ENCODE data around the gene FAHD2A. TPM values are rescaled to one million over a fixed set of nuclear protein-coding genes. Genes with fewer than 3 reads are reported as not detected.
"Not testable (repeated sequence)": the region's sequence is repeated elsewhere in the genome, so short reads cannot be mapped to it uniquely, and the experiment has no call there.

FAHD2A gene
- total RNA-seq (2014; rRNA removed; shearing (Covaris generic)): 35.1 and 41.7 TPM in 2 replicates
- 22.7 and 24.0 TPM in 2 replicates for polyA plus RNA-seq (2015; cell fraction: cytosol; rRNA removed)
- 38.4 and 41.3 TPM in 2 replicates for polyA plus RNA-seq (2015; cell fraction: nucleus; rRNA removed)

DNA sequence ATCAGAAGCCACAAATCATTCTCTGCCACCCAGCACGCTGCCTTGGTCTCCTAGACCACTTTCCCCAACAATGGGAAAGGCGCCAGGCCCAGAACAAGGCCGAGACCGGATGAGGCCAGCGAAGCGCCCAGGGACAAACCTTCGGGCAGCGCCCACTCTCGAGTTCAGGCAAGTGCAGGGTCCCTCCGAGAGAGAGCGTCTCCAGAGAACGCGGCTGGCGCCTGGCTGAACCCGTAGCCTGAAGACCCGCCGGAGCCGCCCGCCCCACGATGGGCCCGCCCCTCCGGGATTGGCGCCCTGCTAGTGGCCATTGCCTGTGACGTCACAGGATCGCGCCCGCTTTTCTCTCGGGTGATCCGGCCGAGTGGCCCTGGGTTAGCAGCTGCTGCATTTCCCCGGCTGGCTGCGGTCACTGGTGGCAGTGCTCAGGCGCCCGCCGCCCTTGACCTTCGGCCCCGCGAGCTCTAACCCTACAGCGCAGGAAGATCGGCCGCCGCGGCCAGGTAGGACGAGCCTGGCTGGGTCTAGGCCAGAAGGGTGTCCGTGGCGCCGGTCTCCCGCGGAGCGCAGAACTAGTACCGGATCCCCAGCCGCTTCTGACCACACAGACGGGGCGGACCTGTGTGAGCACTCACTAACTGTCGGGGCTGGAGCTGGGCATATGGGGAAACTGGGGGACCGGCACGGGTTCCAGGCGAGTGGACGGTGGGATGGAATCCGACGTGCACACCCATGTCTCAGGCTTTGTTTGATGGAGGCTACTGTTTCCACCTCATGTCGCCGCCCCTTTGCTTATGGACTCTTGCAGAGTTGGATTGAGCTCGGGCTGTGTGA, at the start of gene FAHD2A:
Gene FAHD2A (plus strand): TSS at position 339 of the 834 bp plus-strand sequence. CDS start 2,851 bp downstream, outside the sequence.
- peak; percentile 83 for DNase-seq (ENCODE audit: low read depth)

DNA sequence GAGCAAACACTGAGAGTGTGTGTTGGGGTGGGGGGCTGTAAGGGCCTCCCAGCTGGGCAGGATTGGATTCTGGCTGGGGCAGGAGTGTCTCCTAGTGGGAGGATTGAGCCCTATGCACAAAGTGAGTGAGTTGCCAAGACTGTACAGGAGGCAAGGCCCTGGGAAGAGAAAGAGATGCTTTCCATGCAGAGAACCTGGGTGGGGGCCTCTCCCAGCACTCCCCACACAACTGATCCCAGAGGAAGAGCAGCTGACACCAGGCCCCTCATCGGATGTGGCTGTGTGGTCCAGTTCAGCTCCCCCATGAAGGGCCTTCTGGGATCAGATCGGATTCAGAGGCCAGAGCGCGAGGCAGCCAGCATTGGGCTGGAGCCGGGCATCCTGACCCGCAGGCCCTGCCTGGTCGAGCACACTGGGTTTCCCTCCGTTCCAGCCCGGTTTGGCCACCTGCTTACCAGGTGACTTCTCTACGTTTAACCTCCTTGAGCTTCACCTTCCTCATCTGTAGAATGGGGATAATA, 49.4 kb upstream of the FAHD2A start:
- DNase-seq (ENCODE audit: low read depth): no peak

DNA sequence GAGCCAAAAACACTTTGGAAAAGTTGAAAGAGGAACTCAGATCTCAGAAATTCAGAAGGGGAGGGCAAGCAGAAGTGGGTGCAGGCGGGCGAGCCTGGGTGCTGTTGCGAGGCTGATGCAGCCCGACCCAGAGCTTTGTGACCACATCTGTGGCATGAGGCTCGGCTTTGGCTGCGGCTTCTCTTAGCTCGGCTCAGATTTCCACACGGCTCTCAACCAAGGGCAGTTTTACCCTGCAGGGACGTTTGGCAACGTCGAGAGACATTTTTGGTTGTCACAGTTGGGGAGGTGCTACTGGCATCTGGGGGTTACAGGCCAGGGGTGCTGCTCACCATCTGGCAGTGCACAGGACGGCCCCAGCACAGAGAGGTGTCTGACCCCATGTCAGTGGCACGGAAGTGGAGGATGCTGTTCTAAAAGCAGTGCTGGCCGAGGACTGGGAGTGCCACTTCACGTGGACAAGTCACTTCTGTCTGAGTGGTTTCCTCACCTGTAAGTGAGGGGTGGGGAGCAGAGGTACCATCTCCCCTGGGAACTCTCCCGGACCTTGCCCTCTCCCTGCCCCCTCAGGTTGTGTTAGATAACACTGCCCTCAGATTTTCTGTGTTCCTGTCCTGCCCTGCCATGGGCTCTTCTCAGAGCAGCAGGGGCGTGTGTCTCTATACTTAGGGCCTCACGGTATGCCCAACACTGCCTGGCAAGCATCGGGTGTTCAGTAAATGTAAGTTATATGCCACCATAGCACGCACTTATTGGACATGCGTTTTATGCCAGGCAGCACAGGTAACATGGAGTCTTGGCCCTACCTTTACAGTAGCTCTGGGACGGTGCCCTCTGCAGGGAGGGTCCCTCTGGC, 48.7 kb upstream of the FAHD2A start:
- no peak for DNase-seq (ENCODE audit: low read depth)

DNA sequence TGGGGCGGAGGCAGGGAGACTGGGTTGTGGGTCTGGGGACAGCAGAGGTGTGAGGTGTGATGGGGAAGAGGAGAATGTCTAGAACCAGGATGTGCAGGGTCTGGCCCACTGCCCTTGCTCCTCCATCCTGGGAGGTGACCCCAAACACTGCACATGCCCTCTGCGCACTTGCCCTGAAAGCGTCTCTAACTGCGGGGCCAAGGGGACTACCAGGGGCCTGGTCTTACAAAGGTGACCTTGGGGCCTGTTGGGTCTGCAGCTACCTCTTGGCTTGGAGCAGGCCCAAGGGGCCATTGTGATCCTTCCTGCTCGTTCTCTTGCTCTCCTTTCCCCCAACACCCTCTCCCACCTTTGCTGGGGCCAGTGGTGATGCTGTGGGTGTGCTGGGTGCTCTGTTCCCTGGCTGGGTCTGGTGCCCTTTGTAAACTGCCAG, 48.0 kb upstream of the FAHD2A start:
- DNase-seq (ENCODE audit: low read depth): no peak

- no peak for DNase-seq (ENCODE audit: low read depth)
Observed at GRCh38 chr2:95354925-95355324, 47.6 kb upstream of the FAHD2A start.

GRCh38 chr2:95355486-95355885, 47.0 kb upstream of the FAHD2A start:
- DNase-seq (ENCODE audit: low read depth): not testable (repeated sequence)

DNA sequence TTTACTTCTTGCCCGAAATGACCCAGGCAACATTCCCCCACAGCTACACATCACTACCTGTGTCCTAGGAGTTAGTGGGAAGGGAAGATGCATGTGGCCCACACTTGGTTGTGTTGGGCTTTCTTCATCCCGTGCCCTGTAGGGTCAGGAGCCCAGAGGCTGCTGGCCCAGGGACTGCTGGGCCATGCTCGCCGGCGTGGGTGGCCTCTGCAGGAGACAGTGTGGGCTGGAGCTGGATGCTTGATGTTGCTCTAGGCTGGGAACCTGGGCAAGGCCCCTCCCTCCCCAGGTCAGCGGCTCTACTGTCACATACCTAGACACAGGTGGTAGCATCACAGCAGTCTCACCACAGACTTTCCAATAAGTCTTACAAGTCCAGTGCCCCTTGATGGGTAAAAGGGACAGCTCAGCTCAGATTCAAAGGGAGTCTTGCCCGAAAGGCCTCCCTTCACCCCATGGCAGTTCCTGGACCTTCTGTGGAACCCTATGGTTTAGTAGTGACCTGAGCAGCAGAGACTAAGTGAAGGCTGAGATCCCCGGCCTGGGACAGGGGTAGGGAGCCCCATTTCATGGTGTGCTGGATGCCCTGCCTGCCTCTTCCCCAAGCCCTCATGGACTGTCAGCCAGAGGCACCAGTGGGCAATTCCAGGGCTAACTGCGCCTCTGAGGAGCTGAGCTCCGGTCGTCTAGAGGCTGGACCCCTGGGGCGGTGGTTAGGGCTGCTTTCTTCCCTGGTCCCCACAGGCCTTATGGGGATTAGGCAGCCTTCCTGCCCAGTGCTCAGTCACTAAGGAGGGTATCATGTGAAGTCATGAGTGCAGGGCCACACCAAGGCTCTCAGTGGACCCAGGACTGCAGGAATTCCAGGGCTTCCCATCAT, 45.4 kb upstream of the FAHD2A start:
- no peak for DNase-seq (ENCODE audit: low read depth)

GRCh38 chr2:95357717-95358280, 44.7 kb upstream of the FAHD2A start:
- DNase-seq (ENCODE audit: low read depth): no peak

- peak; percentile 18 for DNase-seq (ENCODE audit: low read depth)
Observed at GRCh38 chr2:95359031-95359430, 43.5 kb upstream of the FAHD2A start.

DNA sequence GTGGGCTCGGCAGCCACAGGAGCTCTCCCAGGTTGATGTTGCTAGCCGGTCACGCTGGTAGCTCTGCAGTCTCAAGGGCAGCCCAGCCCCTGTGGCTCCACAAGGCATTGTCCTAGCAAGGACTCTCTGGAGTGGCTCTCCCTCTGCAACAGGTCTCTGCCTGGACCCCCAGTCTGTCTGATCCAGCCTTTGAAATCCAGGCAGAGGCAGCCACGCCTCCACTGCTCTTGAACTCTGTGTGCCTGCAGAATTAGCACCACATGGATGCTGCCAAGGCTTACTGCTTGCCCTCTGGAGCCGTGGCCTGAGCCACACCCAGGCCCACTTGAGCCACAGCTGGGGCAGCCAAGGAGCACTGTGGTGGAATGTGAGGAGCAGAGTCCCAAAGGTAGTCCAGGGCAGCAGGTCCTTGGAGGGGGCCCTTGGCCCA, 43.0 kb upstream of the FAHD2A start:
- DNase-seq (ENCODE audit: low read depth): no peak

DNA sequence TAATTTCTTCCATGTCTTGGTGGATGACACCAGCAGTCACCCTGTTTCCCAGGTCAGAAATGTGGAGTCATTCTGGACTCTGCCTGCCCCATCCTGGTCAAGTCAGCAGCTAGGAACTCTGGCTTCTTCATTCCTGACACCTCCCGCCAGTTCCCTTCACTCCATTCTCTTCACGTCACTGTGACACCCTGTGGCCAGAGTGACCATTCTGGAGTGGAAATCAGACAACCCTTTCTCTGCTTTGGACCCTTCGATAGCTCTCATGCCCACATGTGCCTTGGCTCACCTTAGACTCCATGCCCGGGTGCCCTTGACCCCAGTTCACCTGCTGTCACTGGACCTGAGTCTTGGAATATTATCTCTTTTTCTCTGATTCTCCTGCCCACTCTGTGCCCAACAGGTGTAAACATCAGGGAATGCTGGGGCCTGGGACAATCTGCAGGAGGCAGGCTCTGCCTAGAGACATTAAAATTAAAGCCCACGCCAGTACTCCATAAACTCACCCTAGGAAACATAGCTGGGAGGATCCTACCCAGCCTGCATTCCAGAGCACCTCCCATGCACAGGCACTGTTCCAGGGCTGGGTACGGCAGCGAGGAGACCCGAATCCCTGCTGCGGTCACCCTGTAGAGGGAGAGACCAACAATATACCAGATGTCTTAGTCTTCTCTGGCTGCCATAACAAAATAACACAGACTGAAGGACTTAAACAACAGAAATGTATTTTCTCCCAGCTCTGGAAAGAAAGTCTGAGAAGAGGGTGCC, 41.1 kb upstream of the FAHD2A start:
- no peak for DNase-seq (ENCODE audit: low read depth)

- no peak for DNase-seq (ENCODE audit: low read depth)
Observed at GRCh38 chr2:95362486-95362885, 40.0 kb upstream of the FAHD2A start.

- no peak for DNase-seq (ENCODE audit: low read depth)
Observed at GRCh38 chr2:95366514-95366913, 36.0 kb upstream of the FAHD2A start.

GRCh38 chr2:95372216-95372829, 30.2 kb upstream of the FAHD2A start:
- no peak for DNase-seq (ENCODE audit: low read depth)

DNA sequence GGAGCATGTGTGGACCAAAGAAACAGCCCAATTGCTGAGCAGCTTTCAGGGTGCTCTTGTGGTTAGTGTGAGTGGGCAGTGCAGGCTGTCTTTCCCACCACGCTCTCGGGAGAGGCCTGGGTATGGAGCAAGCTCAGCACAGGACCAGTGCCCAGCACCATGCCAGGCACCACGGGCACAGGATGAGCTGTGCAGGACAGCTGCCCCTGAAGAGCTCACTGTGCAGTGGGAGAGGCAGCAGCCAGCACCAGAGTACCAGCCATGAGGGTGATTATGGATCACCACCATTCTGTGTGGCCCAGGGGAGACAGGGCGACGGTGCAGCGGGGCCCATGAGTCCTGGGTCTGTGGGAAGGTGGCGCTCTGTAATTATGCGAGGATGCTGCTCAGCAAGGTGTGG, 29.7 kb upstream of the FAHD2A start:
- DNase-seq (ENCODE audit: low read depth): no peak

GRCh38 chr2:95374029-95374428, 28.5 kb upstream of the FAHD2A start:
- DNase-seq (ENCODE audit: low read depth): no peak

GRCh38 chr2:95374451-95374920, 28.0 kb upstream of the FAHD2A start:
- no peak for DNase-seq (ENCODE audit: low read depth)

DNA sequence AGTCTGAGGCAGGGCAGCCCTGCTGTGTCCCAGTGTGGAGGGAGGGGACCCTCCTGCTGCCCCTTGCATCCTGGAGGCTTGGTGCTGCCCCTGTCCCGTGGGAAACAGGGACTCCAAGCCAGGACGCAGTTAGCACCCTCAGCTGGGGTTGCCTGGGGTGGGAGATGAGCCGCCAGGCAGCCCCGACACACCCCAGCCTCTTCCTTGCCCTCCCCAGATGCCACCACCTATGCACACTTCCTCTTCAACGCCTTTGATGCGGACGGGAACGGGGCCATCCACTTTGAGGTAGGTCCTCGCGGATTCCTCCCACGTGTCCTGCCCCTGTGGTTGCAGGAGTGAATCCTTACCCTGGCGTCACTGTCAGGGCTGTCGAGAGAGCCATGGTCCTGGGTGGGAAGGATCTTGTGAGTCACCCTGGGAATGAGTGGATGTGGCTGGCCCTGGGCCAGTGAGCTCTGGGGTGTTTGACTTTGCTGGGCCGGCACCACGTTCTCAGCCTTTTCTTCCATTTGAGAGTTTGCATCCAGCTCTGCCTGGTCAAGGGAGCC, 27.5 kb upstream of the FAHD2A start:
- DNase-seq (ENCODE audit: low read depth): no peak

Measured in HT1080 (cell line).